Activated CD4-positive, alpha-beta T cell treated with anti-CD3 and anti-CD28 coated beads, Interleukin-2, amount 50 U/mL, for 4 hours (primary cell): ENCODE measurements around the gene ME1.

Experiments used
- DNase-seq, 2 experiments: peaks; one replicate each; pipeline ENCODE4 v3.0.0-alpha.2; 2020

ME1 gene

GRCh38 chr6:83183082-83183828, 247.6 kb downstream of the ME1 start:
- no peak for DNase-seq

GRCh38 chr6:83182114-83182513, 248.7 kb downstream of the ME1 start:
- no peak for DNase-seq

- no peak for DNase-seq
Measured at GRCh38 chr6:83180426-83180950, 250.4 kb downstream of the ME1 start.

GRCh38 chr6:83176246-83176645, 254.6 kb downstream of the ME1 start:
- no peak for DNase-seq

DNA sequence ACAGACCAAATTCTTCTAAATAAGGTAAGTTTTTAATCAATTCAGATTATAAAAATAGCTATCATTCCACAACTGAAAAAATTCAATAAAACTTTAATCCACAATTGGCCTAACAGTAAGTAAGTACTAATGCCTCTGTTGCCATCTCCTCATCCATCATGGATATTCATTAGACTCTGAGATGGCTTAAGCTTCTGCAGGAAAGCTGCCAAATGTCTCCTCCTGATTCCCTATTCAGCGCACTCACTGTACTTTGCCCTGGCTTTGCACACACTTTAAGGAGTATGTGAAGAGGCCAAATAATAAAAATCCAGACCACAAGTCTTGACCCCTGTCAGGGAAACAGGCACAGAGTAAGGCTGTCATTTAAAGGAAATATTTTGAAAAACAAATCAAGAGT, 261.3 kb downstream of the ME1 start:
- DNase-seq: no peak

DNA sequence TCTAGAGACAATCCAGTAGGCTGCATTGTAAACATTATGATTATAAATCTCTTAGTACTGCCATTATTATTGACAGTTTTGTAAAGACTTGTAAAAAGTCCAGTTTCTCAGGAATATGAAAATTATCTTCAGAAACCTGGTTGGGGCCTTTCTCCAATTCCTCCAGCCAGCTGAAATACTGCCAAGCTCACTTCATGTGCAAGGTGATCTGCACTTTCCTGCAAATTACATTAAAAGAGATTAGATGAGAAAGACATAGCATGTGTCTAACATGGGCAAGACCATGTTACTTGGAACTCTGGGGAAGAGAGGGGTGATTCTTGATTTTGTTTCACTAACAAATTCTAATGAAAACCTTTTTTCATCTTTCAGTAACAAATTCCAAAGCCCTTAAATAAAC, 261.7 kb downstream of the ME1 start:
- no peak for DNase-seq

GRCh38 chr6:83168556-83168955, 262.3 kb downstream of the ME1 start:
- DNase-seq: no peak

GRCh38 chr6:83167726-83168278, 263.0 kb downstream of the ME1 start:
- DNase-seq: no peak
